ENCODE results near the gene GCNT2.
"Not testable (repeated sequence)": the region's sequence is repeated elsewhere in the genome, so short reads cannot be mapped to it uniquely, and the experiment has no call there.

The GCNT2 gene

GRCh38 chr6:10547809-10548208 is 26.7 kb downstream of the GCNT2 start:
- DNase-seq (ENCODE audit: low read depth in 3 of 3) = no peak

GRCh38 chr6:10550764-10551163 is 29.6 kb downstream of the GCNT2 start:
- no peak for DNase-seq (ENCODE audit: low read depth in 3 of 3)

- DNase-seq (ENCODE audit: low read depth in 3 of 3) = no peak
Observed at GRCh38 chr6:10552270-10552810, 31.2 kb downstream of the GCNT2 start.

GRCh38 chr6:10553871-10554270 is 32.7 kb downstream of the GCNT2 start:
- DNase-seq (ENCODE audit: low read depth in 3 of 3) = no peak

GRCh38 chr6:10554826-10555225 is 33.7 kb downstream of the GCNT2 start:
- DNase-seq (ENCODE audit: low read depth in 3 of 3) = no peak

- DNase-seq (ENCODE audit: low read depth in 3 of 3) = no peak
Observed at GRCh38 chr6:10555625-10556309, 34.6 kb downstream of the GCNT2 start.

GRCh38 chr6:10556589-10556988 is 35.4 kb downstream of the GCNT2 start:
- DNase-seq (ENCODE audit: low read depth in 3 of 3) = no peak

GRCh38 chr6:10556992-10557391 is 35.8 kb downstream of the GCNT2 start:
- DNase-seq (ENCODE audit: low read depth in 3 of 3) = no peak

- no peak for DNase-seq (ENCODE audit: low read depth in 3 of 3)
Observed at GRCh38 chr6:10557913-10558312, 36.8 kb downstream of the GCNT2 start.

- DNase-seq (ENCODE audit: low read depth in 3 of 3) = no peak
Observed at GRCh38 chr6:10558565-10558964, 37.4 kb downstream of the GCNT2 start.

- no peak for DNase-seq (ENCODE audit: low read depth in 3 of 3)
Observed at GRCh38 chr6:10559522-10560152, 38.5 kb downstream of the GCNT2 start.

GRCh38 chr6:10561611-10562199 is 40.6 kb downstream of the GCNT2 start:
- no peak for DNase-seq (ENCODE audit: low read depth in 3 of 3)

- DNase-seq (ENCODE audit: low read depth in 3 of 3) = no peak
Observed at GRCh38 chr6:10564975-10565673, 44.0 kb downstream of the GCNT2 start.

GRCh38 chr6:10565913-10566312 is 44.8 kb downstream of the GCNT2 start:
- no peak for DNase-seq (ENCODE audit: low read depth in 3 of 3)

- DNase-seq (ENCODE audit: low read depth in 3 of 3) = no peak
Observed at GRCh38 chr6:10567256-10568026, 46.3 kb downstream of the GCNT2 start.

- DNase-seq (ENCODE audit: low read depth in 3 of 3) = no peak
Observed at GRCh38 chr6:10569392-10570127, 48.4 kb downstream of the GCNT2 start.

- DNase-seq (ENCODE audit: low read depth in 3 of 3) = not testable (repeated sequence)
Observed at GRCh38 chr6:10575519-10575918, 54.4 kb downstream of the GCNT2 start.

- DNase-seq (ENCODE audit: low read depth in 3 of 3) = no peak
Observed at GRCh38 chr6:10576226-10576625, 55.1 kb downstream of the GCNT2 start.

- DNase-seq (ENCODE audit: low read depth in 3 of 3) = no peak
Observed at GRCh38 chr6:10577112-10577511, 56.0 kb downstream of the GCNT2 start.

GRCh38 chr6:10578723-10579122 is 57.6 kb downstream of the GCNT2 start:
- no peak for DNase-seq (ENCODE audit: low read depth in 3 of 3)

- DNase-seq (ENCODE audit: low read depth in 3 of 3) = no peak
Observed at GRCh38 chr6:10579803-10580202, 58.7 kb downstream of the GCNT2 start.
